ENCODE data around the gene CDH18.

- no peak for TF ChIP-seq CTCF (IDR thresholded peaks at IDR 0.05)
- no peak for TF ChIP-seq POLR2A (IDR thresholded peaks at IDR 0.05)
Observed at GRCh38 chr5:19904766-19905165, 83.2 kb downstream of the CDH18 start.
